ENCODE measurements around the gene CACUL1. TPM values are rescaled to one million over a fixed set of nuclear protein-coding genes. Genes with fewer than 3 reads are reported as not detected.
A peak's percentile ranks its signal among the peaks of the same experiment; 100 is the strongest.

The CACUL1 gene
- polyA plus RNA-seq, 1 donor: 24.1 TPM

GRCh38 chr10:118714366-118714765, 40.4 kb downstream of the CACUL1 start:
- no peak overlapping the region for H3K27ac ChIP-seq (ENCODE audit: low read length)
- WGBS (ENCODE audit: insufficient coverage, low lambda C conversion rate): 100% methylated on average over 1 of the region's 3 CpGs
- peaks cover 9% of the 10 kb centered on the region for H3K36me3 ChIP-seq (ENCODE audit: control insufficient read depth, insufficient read depth, low read length)
- no peaks in the 10 kb centered on the region for H3K9me3 ChIP-seq (ENCODE audit: control insufficient read depth, low read depth, low read length)
- H3K4me1 ChIP-seq (ENCODE audit: control insufficient read depth, insufficient read depth, low read length): no peaks in the 10 kb centered on the region
- H3K4me3 ChIP-seq (ENCODE audit: low read length): no peak overlapping the region
- no peaks in the 10 kb centered on the region for H3K27me3 ChIP-seq (ENCODE audit: control insufficient read depth, insufficient read depth, low read length)
- no peak for DNase-seq

GRCh38 chr10:118712930-118713634, 41.7 kb downstream of the CACUL1 start:
- WGBS (ENCODE audit: insufficient coverage, low lambda C conversion rate): no CpG with 5 or more reads among the region's 14 CpGs
- H3K36me3 ChIP-seq (ENCODE audit: control insufficient read depth, insufficient read depth, low read length): peaks cover 12% of the 10 kb centered on the region
- no peaks in the 10 kb centered on the region for H3K4me1 ChIP-seq (ENCODE audit: control insufficient read depth, insufficient read depth, low read length)
- H3K4me3 ChIP-seq (ENCODE audit: low read length): no peak overlapping the region
- no peaks in the 10 kb centered on the region for H3K9me3 ChIP-seq (ENCODE audit: control insufficient read depth, low read depth, low read length)
- H3K27ac ChIP-seq (ENCODE audit: low read length): no peak overlapping the region
- H3K27me3 ChIP-seq (ENCODE audit: control insufficient read depth, insufficient read depth, low read length): no peaks in the 10 kb centered on the region
- DNase-seq: no peak

GRCh38 chr10:118712080-118712479, 42.7 kb downstream of the CACUL1 start:
- DNase-seq: no peak
- Histone ChIP-seq H3K27me3 (ENCODE audit: control insufficient read depth, insufficient read depth, low read length) (no peaks in the 10 kb centered on the region), H3K4me1 (ENCODE audit: control insufficient read depth, insufficient read depth, low read length) (no peaks in the 10 kb centered on the region), H3K9me3 (ENCODE audit: control insufficient read depth, low read depth, low read length) (no peaks in the 10 kb centered on the region), H3K4me3 (ENCODE audit: low read length) (no peak overlapping the region), H3K27ac (ENCODE audit: low read length) (no peak overlapping the region), H3K36me3 (ENCODE audit: control insufficient read depth, insufficient read depth, low read length) (peaks cover 14% of the 10 kb centered on the region)
- WGBS (ENCODE audit: insufficient coverage, low lambda C conversion rate): no CpG with 5 or more reads among the region's 7 CpGs

DNA sequence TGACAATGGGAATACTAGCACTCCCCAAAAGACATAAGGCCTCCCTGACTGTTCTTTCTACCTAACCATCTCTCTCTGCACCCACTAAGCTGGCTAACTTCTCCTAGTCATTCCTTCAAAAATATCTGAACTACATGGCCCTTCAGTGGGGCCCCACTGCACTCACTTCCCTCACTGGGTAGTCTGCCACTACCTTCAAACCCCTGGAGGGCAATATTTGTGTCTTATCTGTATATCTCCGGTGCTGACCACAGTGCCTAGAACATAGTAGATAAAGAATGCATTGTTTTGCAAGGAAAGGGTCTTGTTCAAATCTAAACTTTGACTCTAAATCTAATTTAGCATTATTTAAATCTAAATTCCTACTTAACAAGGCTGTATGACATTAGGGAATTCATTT, 44.3 kb downstream of the CACUL1 start:
- H3K27me3 ChIP-seq (ENCODE audit: control insufficient read depth, insufficient read depth, low read length): no peaks in the 10 kb centered on the region
- no peak overlapping the region for H3K4me3 ChIP-seq (ENCODE audit: low read length)
- no peak for DNase-seq
- H3K9me3 ChIP-seq (ENCODE audit: control insufficient read depth, low read depth, low read length): no peaks in the 10 kb centered on the region
- no peak overlapping the region for H3K27ac ChIP-seq (ENCODE audit: low read length)
- H3K36me3 ChIP-seq (ENCODE audit: control insufficient read depth, insufficient read depth, low read length): peaks cover 12% of the 10 kb centered on the region
- no CpG with 5 or more reads among the region's 1 CpG for WGBS (ENCODE audit: insufficient coverage, low lambda C conversion rate)
- no peaks in the 10 kb centered on the region for H3K4me1 ChIP-seq (ENCODE audit: control insufficient read depth, insufficient read depth, low read length)

DNA sequence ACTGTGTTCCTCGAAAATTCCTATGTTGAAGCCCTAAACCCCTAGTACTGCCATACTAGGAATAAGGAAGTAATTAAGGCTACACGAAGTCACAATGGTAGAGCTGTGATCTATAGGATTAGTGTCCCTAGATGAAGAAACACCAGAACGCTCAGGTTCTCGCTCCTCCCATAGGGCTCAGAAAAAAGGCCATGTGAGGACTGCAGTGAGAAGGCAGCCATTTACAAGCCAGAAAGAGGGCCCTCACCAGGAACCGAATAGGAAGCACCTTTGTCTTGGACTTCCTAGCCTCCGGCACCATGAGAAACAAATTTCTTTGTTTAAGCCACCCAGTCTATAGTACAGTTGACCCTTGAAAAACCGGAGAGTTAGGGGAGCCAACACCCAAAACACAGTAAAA, 46.2 kb downstream of the CACUL1 start:
- Histone ChIP-seq H3K4me1 (ENCODE audit: control insufficient read depth, insufficient read depth, low read length) (no peaks in the 10 kb centered on the region), H3K9me3 (ENCODE audit: control insufficient read depth, low read depth, low read length) (no peaks in the 10 kb centered on the region), H3K27ac (ENCODE audit: low read length) (no peak overlapping the region), H3K36me3 (ENCODE audit: control insufficient read depth, insufficient read depth, low read length) (peaks cover 18% of the 10 kb centered on the region), H3K27me3 (ENCODE audit: control insufficient read depth, insufficient read depth, low read length) (no peaks in the 10 kb centered on the region), H3K4me3 (ENCODE audit: low read length) (no peak overlapping the region)
- DNase-seq: no peak
- WGBS (ENCODE audit: insufficient coverage, low lambda C conversion rate): no CpG with 5 or more reads among the region's 7 CpGs

DNA sequence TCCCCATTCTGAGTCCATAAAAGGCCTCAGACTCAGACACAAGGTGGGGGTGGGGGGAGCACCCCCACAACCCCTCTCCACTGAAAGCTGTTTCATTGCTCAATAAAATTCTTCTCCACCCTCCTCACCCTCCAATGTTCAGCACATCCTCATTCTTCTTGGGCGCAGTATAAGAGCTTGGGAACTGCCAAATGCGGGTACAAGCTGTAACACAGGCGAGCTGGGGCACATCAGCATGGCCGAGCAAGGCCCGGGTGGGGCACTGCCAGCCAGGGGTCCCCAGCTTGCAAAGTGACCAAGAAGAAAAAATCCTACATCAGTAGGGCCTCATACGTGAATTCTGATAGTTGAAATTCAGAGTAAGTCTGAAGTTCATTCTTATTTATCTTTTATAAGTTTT, 50.1 kb downstream of the CACUL1 start:
- WGBS (ENCODE audit: insufficient coverage, low lambda C conversion rate): no CpG with 5 or more reads among the region's 6 CpGs
- Histone ChIP-seq H3K4me3 (ENCODE audit: low read length) (no peak overlapping the region), H3K36me3 (ENCODE audit: control insufficient read depth, insufficient read depth, low read length) (peaks cover 24% of the 10 kb centered on the region), H3K9me3 (ENCODE audit: control insufficient read depth, low read depth, low read length) (no peaks in the 10 kb centered on the region), H3K27me3 (ENCODE audit: control insufficient read depth, insufficient read depth, low read length) (no peaks in the 10 kb centered on the region), H3K4me1 (ENCODE audit: control insufficient read depth, insufficient read depth, low read length) (no peaks in the 10 kb centered on the region), H3K27ac (ENCODE audit: low read length) (no peak overlapping the region)
- DNase-seq: no peak

DNA sequence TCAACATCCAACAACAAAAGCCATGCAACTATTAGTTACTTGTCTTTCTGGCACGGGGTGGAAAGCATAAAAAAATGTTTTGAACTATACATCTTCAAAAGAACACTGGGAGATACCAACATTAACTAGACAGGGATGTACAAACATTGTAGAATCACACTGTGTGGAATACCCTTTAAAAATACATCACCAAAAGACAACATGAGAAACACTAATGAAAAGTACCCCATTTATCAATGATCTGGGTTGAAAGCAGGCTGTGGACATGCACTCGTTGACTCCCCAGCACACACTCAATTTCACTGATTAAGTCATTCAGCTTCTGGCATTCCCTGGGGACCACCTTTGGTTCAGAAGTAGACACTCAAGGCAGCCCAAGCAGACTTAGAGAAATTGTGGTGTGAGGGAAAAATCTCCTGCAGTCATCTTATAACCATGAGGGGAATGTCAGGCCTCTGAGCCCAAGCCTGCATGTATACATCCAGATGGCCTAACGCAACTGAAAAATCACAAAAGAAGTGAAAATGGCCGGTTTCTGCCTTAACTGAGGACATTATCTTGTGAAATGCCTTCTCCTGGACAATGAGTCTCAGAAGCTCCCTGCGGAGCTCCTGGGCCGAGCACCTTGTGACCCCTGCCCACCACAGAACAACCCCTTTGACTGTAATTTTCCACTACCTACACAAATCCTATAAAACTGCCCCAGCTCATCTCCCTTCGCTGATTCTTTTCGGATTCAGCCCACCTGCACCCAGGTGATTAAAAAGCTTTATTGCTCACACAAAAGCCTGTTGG, 53.0 kb downstream of the CACUL1 start:
- no peaks in the 10 kb centered on the region for H3K4me1 ChIP-seq (ENCODE audit: control insufficient read depth, insufficient read depth, low read length)
- no peaks in the 10 kb centered on the region for H3K27me3 ChIP-seq (ENCODE audit: control insufficient read depth, insufficient read depth, low read length)
- 90% methylated on average over 2 of the region's 8 CpGs for WGBS (ENCODE audit: insufficient coverage, low lambda C conversion rate)
- H3K36me3 ChIP-seq (ENCODE audit: control insufficient read depth, insufficient read depth, low read length): peaks cover 16% of the 10 kb centered on the region
- no peaks in the 10 kb centered on the region for H3K9me3 ChIP-seq (ENCODE audit: control insufficient read depth, low read depth, low read length)
- no peak overlapping the region for H3K27ac ChIP-seq (ENCODE audit: low read length)
- DNase-seq: no peak
- no peak overlapping the region for H3K4me3 ChIP-seq (ENCODE audit: low read length)

GRCh38 chr10:118698421-118698820, 56.3 kb downstream of the CACUL1 start:
- Histone ChIP-seq H3K4me3 (ENCODE audit: low read length) (no peak overlapping the region), H3K36me3 (ENCODE audit: control insufficient read depth, insufficient read depth, low read length) (peaks cover 10% of the 10 kb centered on the region), H3K27ac (ENCODE audit: low read length) (no peak overlapping the region), H3K9me3 (ENCODE audit: control insufficient read depth, low read depth, low read length) (no peaks in the 10 kb centered on the region), H3K27me3 (ENCODE audit: control insufficient read depth, insufficient read depth, low read length) (no peaks in the 10 kb centered on the region), H3K4me1 (ENCODE audit: control insufficient read depth, insufficient read depth, low read length) (no peaks in the 10 kb centered on the region)
- DNase-seq: peak in 1 of 2 donors; percentile 15
- WGBS (ENCODE audit: insufficient coverage, low lambda C conversion rate): 83% methylated on average over 1 of the region's 7 CpGs

GRCh38 chr10:118694848-118695247, 59.9 kb downstream of the CACUL1 start:
- H3K4me1 ChIP-seq (ENCODE audit: control insufficient read depth, insufficient read depth, low read length): no peaks in the 10 kb centered on the region

GRCh38 chr10:118692872-118693271, 61.9 kb downstream of the CACUL1 start:
- peaks cover 16% of the 10 kb centered on the region for H3K36me3 ChIP-seq (ENCODE audit: control insufficient read depth, insufficient read depth, low read length)
- H3K27ac ChIP-seq (ENCODE audit: low read length): no peak overlapping the region
- H3K4me1 ChIP-seq (ENCODE audit: control insufficient read depth, insufficient read depth, low read length): no peaks in the 10 kb centered on the region
- H3K27me3 ChIP-seq (ENCODE audit: control insufficient read depth, insufficient read depth, low read length): no peaks in the 10 kb centered on the region
- H3K9me3 ChIP-seq (ENCODE audit: control insufficient read depth, low read depth, low read length): no peaks in the 10 kb centered on the region
- DNase-seq: no peak
- no peak overlapping the region for H3K4me3 ChIP-seq (ENCODE audit: low read length)
- WGBS (ENCODE audit: insufficient coverage, low lambda C conversion rate): 94% methylated on average over 3 of the region's 4 CpGs

More at GRCh38 chr10:118694848-118695247, 59.9 kb downstream of the CACUL1 start:
- Histone ChIP-seq H3K9me3 (ENCODE audit: control insufficient read depth, low read depth, low read length) (no peaks in the 10 kb centered on the region), H3K4me3 (ENCODE audit: low read length) (no peak overlapping the region), H3K27me3 (ENCODE audit: control insufficient read depth, insufficient read depth, low read length) (no peaks in the 10 kb centered on the region), H3K36me3 (ENCODE audit: control insufficient read depth, insufficient read depth, low read length) (peaks cover 5% of the 10 kb centered on the region), H3K27ac (ENCODE audit: low read length) (no peak overlapping the region)
- no peak for DNase-seq
